Neuronal stem cell (in vitro differentiated cells): ENCODE measurements around the gene YY1.

Experiments used
- DNase-seq: peaks from one replicate; pipeline ENCODE4 v3.0.0-alpha.2; 2013; ENCODE audit warnings: low spot score
- H2AFZ ChIP-seq: one replicate; pipeline ENCODE4 v1.6.1; 2013; ENCODE audit warnings: mild to moderate bottlenecking, low read length, inconsistent platforms
- H2AK5ac ChIP-seq: 2 replicates; pipeline ENCODE4 v1.6.1; 2013; ENCODE audit warnings: low read depth, mild to moderate bottlenecking, inconsistent platforms, low read length, moderate library complexity, mixed read lengths
- H2BK120ac ChIP-seq: 2 replicates; pipeline ENCODE4 v1.6.1; 2013; ENCODE audit warnings: low read depth, mild to moderate bottlenecking, inconsistent platforms, low read length, moderate library complexity, mixed read lengths
- H2BK12ac ChIP-seq: one replicate; pipeline ENCODE4 v1.6.1; 2013; ENCODE audit warnings: low read length, inconsistent platforms
- H2BK15ac ChIP-seq: 2 replicates; pipeline ENCODE4 v1.6.1; 2013; ENCODE audit warnings: mild to moderate bottlenecking, low read length, inconsistent platforms, mixed read lengths
- H2BK5ac ChIP-seq: one replicate; pipeline ENCODE4 v1.6.1; 2013; ENCODE audit warnings: inconsistent platforms, mild to moderate bottlenecking, low read length, moderate library complexity
- H3K14ac ChIP-seq: one replicate; pipeline ENCODE4 v1.6.1; 2013; ENCODE audit warnings: low read length, inconsistent platforms
- H3K18ac ChIP-seq: 2 replicates; pipeline ENCODE4 v1.6.1; 2013; ENCODE audit warnings: low read length, inconsistent platforms
- H3K23ac ChIP-seq: 2 replicates; pipeline ENCODE4 v1.6.1; 2013; ENCODE audit warnings: low read depth, mild to moderate bottlenecking, mixed read lengths, low read length, inconsistent platforms; ENCODE audit not compliant: poor library complexity
- H3K27ac ChIP-seq: replicated peaks from 3 replicates; pipeline ENCODE4 v1.5.1; 2013; ENCODE audit warnings: low read length, inconsistent platforms
- H3K27me3 ChIP-seq, 3 experiments: 2 replicates each; pipeline ENCODE4 v1.6.1; 2013; ENCODE audit warnings: low read length in 3 of 3, mild to moderate bottlenecking in 2 of 3, inconsistent platforms in 1 of 3, low read depth in 1 of 3, mixed read lengths in 1 of 3, moderate library complexity in 1 of 3; ENCODE audit not compliant: control insufficient read depth in 3 of 3, insufficient read depth in 3 of 3
- H3K36me3 ChIP-seq, 2 donors: replicated peaks in 1 of 2; 2 replicates each; pipeline ENCODE4 v1.6.1; 2013; ENCODE audit warnings: low read length in 2 of 2; ENCODE audit not compliant: control insufficient read depth in 2 of 2, insufficient read depth in 2 of 2
- H3K4ac ChIP-seq: 2 replicates; pipeline ENCODE4 v1.6.1; 2013; ENCODE audit warnings: inconsistent platforms, mild to moderate bottlenecking, low read length, moderate library complexity
- H3K4me1 ChIP-seq, 2 donors: 1 replicate in 1 of 2; 2 replicates in 1 of 2; pipeline ENCODE4 v1.6.1; 2013; ENCODE audit warnings: low read length in 2 of 2, low read depth in 1 of 2; ENCODE audit not compliant: control insufficient read depth in 2 of 2, insufficient read depth in 1 of 2
- H3K4me2 ChIP-seq: one replicate; pipeline ENCODE4 v1.6.1; 2013; ENCODE audit warnings: mild to moderate bottlenecking, low read length, inconsistent platforms; ENCODE audit not compliant: insufficient read depth, poor library complexity, severe bottlenecking
- H3K4me3 ChIP-seq, 2 donors: 2 replicates each; pipeline ENCODE4 v1.5.1; 2013; ENCODE audit warnings: low read length in 2 of 2, mild to moderate bottlenecking in 2 of 2, inconsistent platforms in 1 of 2, moderate library complexity in 1 of 2
- H3K79me1 ChIP-seq: one replicate; pipeline ENCODE4 v1.6.1; 2013; ENCODE audit warnings: low read depth, mild to moderate bottlenecking, inconsistent platforms, low read length, moderate library complexity
- H3K9ac ChIP-seq: one replicate; pipeline ENCODE4 v1.6.1; 2013; ENCODE audit warnings: mild to moderate bottlenecking, low read depth, low read length, inconsistent platforms; ENCODE audit not compliant: poor library complexity
- H3K9me3 ChIP-seq, 2 donors: replicated peaks in 1 of 2; 2 replicates each; pipeline versions ENCODE3 to v1.6.1; 2013; ENCODE audit warnings: low read length in 2 of 2, mild to moderate bottlenecking in 2 of 2, inconsistent platforms in 1 of 2, low read depth in 1 of 2, mixed read lengths in 1 of 2, moderate library complexity in 1 of 2; ENCODE audit not compliant: control insufficient read depth in 2 of 2, insufficient read depth in 1 of 2
- H4K8ac ChIP-seq: one replicate; pipeline ENCODE4 v1.6.1; 2013; ENCODE audit warnings: low read depth, mild to moderate bottlenecking, inconsistent platforms, low read length, moderate library complexity
- H4K91ac ChIP-seq: one replicate; pipeline ENCODE4 v1.6.1; 2013; ENCODE audit warnings: low read length, low read depth, mild to moderate bottlenecking, inconsistent platforms; ENCODE audit not compliant: poor library complexity
- WGBS, 2 donors: extraction: QIAGEN DNeasy Blood & Tissue Kit; methylation state at CpG; one replicate each; pipeline ENCODE4 v1.1.7; 2013; ENCODE audit warnings: missing lambda C conversion rate in 2 of 2, mixed read lengths in 1 of 2; ENCODE audit not compliant: insufficient read length in 2 of 2, insufficient replicate concordance in 1 of 2; ENCODE audit errors: extremely low coverage in 2 of 2; 5-methylcytosine and 5-hydroxymethylcytosine counted together

Gene YY1

GRCh38 chr14:100200311-100200710 lies 38.6 kb upstream of the YY1 start:
- Histone ChIP-seq H4K8ac (no peak overlapping the region), H3K4me1 (peaks cover 0 to 2% of the 10 kb centered on the region in 2 donors), H3K36me3 (peaks cover 0 to 2% of the 10 kb centered on the region in 2 donors), H3K14ac (no peak overlapping the region), H3K9ac (no peak overlapping the region), H2BK120ac (no peak overlapping the region), H2BK5ac (no peak overlapping the region), H3K4me2 (no peak overlapping the region), H3K4me3 (no peak overlapping the region), H4K91ac (no peak overlapping the region), H2BK15ac (no peak overlapping the region), H3K23ac (no peak overlapping the region), H3K18ac (no peak overlapping the region), H3K27ac (no peak overlapping the region), H3K4ac (no peak overlapping the region), H3K27me3 (no peaks in the 10 kb centered on the region), H3K9me3 (no peaks in the 10 kb centered on the region), H3K79me1 (no peaks in the 10 kb centered on the region), H2BK12ac (no peak overlapping the region), H2AFZ (no peak overlapping the region), H2AK5ac (no peak overlapping the region)
- no CpG with 5 or more reads among the region's 3 CpGs for WGBS, 2 donors
- DNase-seq, result no peak

- no peak overlapping the region for H3K27ac ChIP-seq
- H3K23ac ChIP-seq, result no peak overlapping the region
- no peak overlapping the region for H2BK15ac ChIP-seq
- peaks cover 0 to 2% of the 10 kb centered on the region in 2 donors for H3K4me1 ChIP-seq
- H3K14ac ChIP-seq, result no peak overlapping the region
- no CpG with 5 or more reads among the region's 5 CpGs for WGBS, 2 donors
- no peak overlapping the region for H3K4me3 ChIP-seq
- no peak overlapping the region for H2AFZ ChIP-seq
- H3K9ac ChIP-seq, result no peak overlapping the region
- H3K27me3 ChIP-seq, result no peaks in the 10 kb centered on the region
- no peak overlapping the region for H2BK12ac ChIP-seq
- H3K4ac ChIP-seq, result no peak overlapping the region
- H3K36me3 ChIP-seq, result peaks cover 3 to 6% of the 10 kb centered on the region in 2 donors
- no peaks in the 10 kb centered on the region for H3K9me3 ChIP-seq
- no peaks in the 10 kb centered on the region for H3K79me1 ChIP-seq
- no peak overlapping the region for H4K8ac ChIP-seq
- DNase-seq, result no peak
- H4K91ac ChIP-seq, result no peak overlapping the region
- H2AK5ac ChIP-seq, result no peak overlapping the region
- no peak overlapping the region for H3K4me2 ChIP-seq
- no peak overlapping the region for H2BK120ac ChIP-seq
- H2BK5ac ChIP-seq, result no peak overlapping the region
- no peak overlapping the region for H3K18ac ChIP-seq
Observed at GRCh38 chr14:100201701-100202100, 37.2 kb upstream of the YY1 start.

DNA sequence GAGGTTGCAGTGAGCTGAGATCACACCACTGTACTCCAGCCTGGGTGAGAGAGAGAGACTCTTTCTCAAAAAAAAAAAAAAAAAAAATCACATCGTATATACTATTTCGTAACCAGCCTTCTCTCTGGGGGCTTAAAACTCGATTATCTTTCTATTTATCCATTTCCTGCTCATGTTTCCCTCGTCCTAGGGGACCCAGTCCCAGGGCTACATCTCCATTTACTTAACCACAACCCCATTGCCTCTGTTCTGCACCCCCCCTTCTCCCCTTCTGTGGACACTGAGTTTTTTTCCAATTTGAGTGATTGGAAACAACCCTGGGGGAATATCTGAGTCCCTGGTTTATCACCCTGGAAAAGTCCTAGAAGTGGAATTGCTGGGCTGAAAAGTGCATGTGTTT lies 36.2 kb upstream of the YY1 start:
- no peak for DNase-seq
- no peak overlapping the region for H2BK12ac ChIP-seq
- H2BK15ac ChIP-seq, result no peak overlapping the region
- no peak overlapping the region for H4K8ac ChIP-seq
- no CpG with 5 or more reads among the region's 4 CpGs for WGBS, 2 donors
- H2BK5ac ChIP-seq, result no peak overlapping the region
- H2AK5ac ChIP-seq, result no peak overlapping the region
- H3K4me1 ChIP-seq, result peaks cover 0 to 2% of the 10 kb centered on the region in 2 donors
- H2AFZ ChIP-seq, result no peak overlapping the region
- no peaks in the 10 kb centered on the region for H3K9me3 ChIP-seq
- no peak overlapping the region for H3K9ac ChIP-seq
- H3K4me2 ChIP-seq, result no peak overlapping the region
- H3K36me3 ChIP-seq, result peaks cover 9% of the 10 kb centered on the region in 2 donors
- H3K18ac ChIP-seq, result no peak overlapping the region
- no peaks in the 10 kb centered on the region for H3K79me1 ChIP-seq
- no peaks in the 10 kb centered on the region for H3K27me3 ChIP-seq
- no peak overlapping the region for H2BK120ac ChIP-seq
- H4K91ac ChIP-seq, result no peak overlapping the region
- no peak overlapping the region for H3K4me3 ChIP-seq
- no peak overlapping the region for H3K4ac ChIP-seq
- H3K27ac ChIP-seq, result no peak overlapping the region
- no peak overlapping the region for H3K14ac ChIP-seq
- H3K23ac ChIP-seq, result no peak overlapping the region

GRCh38 chr14:100203146-100203545 lies 35.8 kb upstream of the YY1 start:
- H2BK5ac ChIP-seq, result no peak overlapping the region
- H3K18ac ChIP-seq, result no peak overlapping the region

More at GRCh38 chr14:100203146-100203545, 35.8 kb upstream of the YY1 start:
- no peak overlapping the region for H3K4ac ChIP-seq
- H3K27ac ChIP-seq, result no peak overlapping the region
- H4K91ac ChIP-seq, result no peak overlapping the region
- DNase-seq, result no peak
- H2AK5ac ChIP-seq, result no peak overlapping the region
- no peak overlapping the region for H3K9ac ChIP-seq
- no peak overlapping the region for H3K4me3 ChIP-seq
- peaks cover 9% of the 10 kb centered on the region in 2 donors for H3K36me3 ChIP-seq
- no peak overlapping the region for H2BK120ac ChIP-seq
- no peak overlapping the region for H2BK12ac ChIP-seq
- H2AFZ ChIP-seq, result no peak overlapping the region
- no peak overlapping the region for H3K23ac ChIP-seq
- H3K79me1 ChIP-seq, result no peaks in the 10 kb centered on the region
- H3K4me2 ChIP-seq, result no peak overlapping the region
- H2BK15ac ChIP-seq, result no peak overlapping the region
- H3K27me3 ChIP-seq, result no peaks in the 10 kb centered on the region
- H3K9me3 ChIP-seq, result no peaks in the 10 kb centered on the region
- no peak overlapping the region for H3K14ac ChIP-seq
- peaks cover 0 to 2% of the 10 kb centered on the region in 2 donors for H3K4me1 ChIP-seq
- no peak overlapping the region for H4K8ac ChIP-seq
- WGBS, 2 donors, result no CpG with 5 or more reads among the region's 4 CpGs
